ENCODE data around the gene RFT1. TPM values are rescaled to one million over a fixed set of nuclear protein-coding genes. Genes with fewer than 3 reads are reported as not detected.

Gene RFT1
- polyA plus RNA-seq, 3 donors: 8.2 to 34.9 (median 25.6) TPM

DNA sequence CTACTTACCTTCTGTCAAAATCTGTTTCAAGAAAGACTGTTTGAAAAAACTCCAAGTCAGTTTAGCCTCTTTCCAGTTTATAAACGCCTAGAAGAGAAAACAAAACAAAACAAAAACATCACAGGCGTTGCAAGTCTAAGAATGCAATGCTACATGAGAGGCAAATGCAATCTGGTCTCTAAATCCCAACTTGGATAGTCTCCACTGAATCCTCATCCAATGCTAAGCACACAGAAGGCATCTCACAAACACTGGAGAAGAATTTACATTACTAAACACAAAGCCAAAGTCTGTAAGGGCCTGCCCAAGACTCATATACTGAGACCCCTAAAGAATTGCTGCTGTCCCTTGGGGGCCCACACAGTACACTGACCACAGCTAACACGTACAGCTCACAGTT lies 18.4 kb downstream of the RFT1 start:
- H3K27me3 ChIP-seq (ENCODE audit: control insufficient read depth in 2 of 2, insufficient read depth in 2 of 2, low read length in 2 of 2): no peaks in the 10 kb centered on the region
- peaks cover 39 to 49% of the 10 kb centered on the region in 2 donors for H3K4me1 ChIP-seq (ENCODE audit: control insufficient read depth in 1 of 2, insufficient read depth in 2 of 2, low read length in 2 of 2)
- peaks cover 22% of the 10 kb centered on the region for H4K20me1 ChIP-seq (ENCODE audit: insufficient read depth, low read length)
- H3K36me3 ChIP-seq (replicated peaks in 1 of 2; ENCODE audit: control insufficient read depth in 1 of 2, insufficient read depth in 2 of 2, low read length in 2 of 2): peaks cover 7 to 26% of the 10 kb centered on the region in 2 donors
- Mint-ChIP-seq H3K36me3 (peaks cover 21 to 49% of the 10 kb centered on the region in 2 donors), H3K4me3 (no peak overlapping the region), H3K4me1 (peaks cover 25% of the 10 kb centered on the region), H3K27ac (peak overlapping the region in 1 of 7 donors; percentile 5), H3K9me3 (no peaks in the 10 kb centered on the region), H3K27me3 (ENCODE audit: low read depth in 3 of 3) (peaks cover 0 to 1% (median 0%) of the 10 kb centered on the region in 3 donors)
- H3K27ac ChIP-seq (ENCODE audit: low read depth in 1 of 2, low read length in 2 of 2): no peak overlapping the region
- 100% methylated on average over 3 of the region's 3 CpGs for WGBS (ENCODE audit: insufficient coverage)
- DNase-seq: no peak
- no peak overlapping the region for H2AFZ ChIP-seq (ENCODE audit: insufficient read depth, low read depth, low read length, poor library complexity, severe bottlenecking)
- peaks cover 4% of the 10 kb centered on the region for H3K79me2 ChIP-seq (ENCODE audit: insufficient read depth, low read length)
- TF ChIP-seq CTCF (IDR thresholded peaks at IDR 0.05): no peak
- H3K9me3 ChIP-seq (replicated peaks in 1 of 2; ENCODE audit: control insufficient read depth in 1 of 2, insufficient read depth in 1 of 2, low read length in 2 of 2): no peaks in the 10 kb centered on the region
- intact Hi-C loops (cut with micrococcal nuclease): loop anchor here in 1 of 2 donors (5.0 to 10.0 kb wide), 2 partner anchors 53 to 85 kb away; partner anchors contain the start of gene PRKCD
- no peak overlapping the region for H3K4me2 ChIP-seq (replicated peaks; ENCODE audit: extremely low read depth, low read length, poor library complexity, severe bottlenecking)
- no peak overlapping the region for H3K9ac ChIP-seq (ENCODE audit: insufficient read depth, low read length, poor library complexity, severe bottlenecking)
- H3K4me3 ChIP-seq (replicated peaks in 1 of 3; ENCODE audit: low read depth in 2 of 3, low read length in 3 of 3): no peak overlapping the region

- peak; percentile 85 to 90 (median 89) for DNase-seq
- Histone ChIP-seq H3K4me1 (ENCODE audit: control insufficient read depth in 1 of 2, insufficient read depth in 2 of 2, low read length in 2 of 2) (peaks cover 37 to 45% of the 10 kb centered on the region in 2 donors), H3K4me3 (replicated peaks in 1 of 3; ENCODE audit: low read depth in 2 of 3, low read length in 3 of 3) (peak overlapping the region in 1 of 3 experiments; percentile 42), H3K9me3 (replicated peaks in 1 of 2; ENCODE audit: control insufficient read depth in 1 of 2, insufficient read depth in 1 of 2, low read length in 2 of 2) (no peaks in the 10 kb centered on the region), H3K9ac (ENCODE audit: insufficient read depth, low read length, poor library complexity, severe bottlenecking) (no peak overlapping the region), H2AFZ (ENCODE audit: insufficient read depth, low read depth, low read length, poor library complexity, severe bottlenecking) (no peak overlapping the region), H3K4me2 (replicated peaks; ENCODE audit: extremely low read depth, low read length, poor library complexity, severe bottlenecking) (peak overlapping the region; percentile 51), H4K20me1 (ENCODE audit: insufficient read depth, low read length) (peaks cover 18% of the 10 kb centered on the region), H3K27me3 (ENCODE audit: control insufficient read depth in 2 of 2, insufficient read depth in 2 of 2, low read length in 2 of 2) (no peaks in the 10 kb centered on the region), H3K27ac (ENCODE audit: low read depth in 1 of 2, low read length in 2 of 2) (peak overlapping the region; percentile 67 to 76), H3K36me3 (replicated peaks in 1 of 2; ENCODE audit: control insufficient read depth in 1 of 2, insufficient read depth in 2 of 2, low read length in 2 of 2) (peaks cover 9 to 24% of the 10 kb centered on the region in 2 donors), H3K79me2 (ENCODE audit: insufficient read depth, low read length) (peaks cover 4% of the 10 kb centered on the region)
- 5% methylated on average over 6 of the region's 12 CpGs for WGBS (ENCODE audit: insufficient coverage)
- TF ChIP-seq CTCF (IDR thresholded peaks at IDR 0.05): peak; percentile 83
- peaks cover 27 to 53% of the 10 kb centered on the region in 2 donors for H3K36me3 Mint-ChIP-seq
- peaks cover 0 to 1% (median 0%) of the 10 kb centered on the region in 3 donors for H3K27me3 Mint-ChIP-seq (ENCODE audit: low read depth in 3 of 3)
- no peaks in the 10 kb centered on the region for H3K9me3 Mint-ChIP-seq
- H3K4me3 Mint-ChIP-seq: peak overlapping the region; percentile 0 to 37
- intact Hi-C loops (cut with micrococcal nuclease): loop anchor here (1.0 to 10.0 kb wide), 3 partner anchors 55 to 87 kb away; partner anchors contain the start of gene PRKCD (in 1 of the 2)
- peak overlapping the region; percentile 87 to 94 (median 90) for H3K27ac Mint-ChIP-seq
- H3K4me1 Mint-ChIP-seq: peaks cover 28% of the 10 kb centered on the region
These were observed 20.1 kb downstream of the RFT1 start for GRCh38 chr3:53109891-53110771.

Measured in CD14-positive monocyte (primary cell).